Measurements from ENCODE around the gene CTNNA2. TPM values are rescaled to one million over a fixed set of nuclear protein-coding genes. Genes with fewer than 3 reads are reported as not detected.

CTNNA2 gene
- total RNA-seq, 4 donors from 2014 or later: not detected

DNA sequence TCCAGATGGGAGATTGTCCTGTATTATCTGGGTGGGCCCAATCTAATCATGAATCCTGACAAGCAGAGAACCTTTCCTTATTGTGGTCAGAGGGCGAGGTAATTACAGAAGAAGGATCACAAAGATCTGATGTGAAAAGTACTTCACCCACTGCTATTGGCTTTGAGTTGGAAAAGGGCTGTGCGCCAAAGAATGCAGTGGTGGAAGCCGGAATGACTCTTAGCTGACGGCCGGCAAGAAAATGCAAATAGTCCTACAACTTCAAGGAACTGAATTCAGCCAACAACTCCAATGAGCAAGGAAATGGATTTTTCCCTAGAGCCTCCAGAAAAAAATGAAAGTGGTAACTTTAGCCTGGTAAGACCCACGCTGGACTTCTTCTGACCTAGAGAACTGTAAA is 67.3 kb downstream of the CTNNA2 start:
- TF ChIP-seq, protein P1, sequence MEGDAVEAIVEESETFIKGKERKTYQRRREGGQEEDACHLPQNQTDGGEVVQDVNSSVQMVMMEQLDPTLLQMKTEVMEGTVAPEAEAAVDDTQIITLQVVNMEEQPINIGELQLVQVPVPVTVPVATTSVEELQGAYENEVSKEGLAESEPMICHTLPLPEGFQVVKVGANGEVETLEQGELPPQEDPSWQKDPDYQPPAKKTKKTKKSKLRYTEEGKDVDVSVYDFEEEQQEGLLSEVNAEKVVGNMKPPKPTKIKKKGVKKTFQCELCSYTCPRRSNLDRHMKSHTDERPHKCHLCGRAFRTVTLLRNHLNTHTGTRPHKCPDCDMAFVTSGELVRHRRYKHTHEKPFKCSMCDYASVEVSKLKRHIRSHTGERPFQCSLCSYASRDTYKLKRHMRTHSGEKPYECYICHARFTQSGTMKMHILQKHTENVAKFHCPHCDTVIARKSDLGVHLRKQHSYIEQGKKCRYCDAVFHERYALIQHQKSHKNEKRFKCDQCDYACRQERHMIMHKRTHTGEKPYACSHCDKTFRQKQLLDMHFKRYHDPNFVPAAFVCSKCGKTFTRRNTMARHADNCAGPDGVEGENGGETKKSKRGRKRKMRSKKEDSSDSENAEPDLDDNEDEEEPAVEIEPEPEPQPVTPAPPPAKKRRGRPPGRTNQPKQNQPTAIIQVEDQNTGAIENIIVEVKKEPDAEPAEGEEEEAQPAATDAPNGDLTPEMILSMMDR (IDR thresholded peaks at IDR 0.05; ENCODE audit: low read depth): no peak

DNA sequence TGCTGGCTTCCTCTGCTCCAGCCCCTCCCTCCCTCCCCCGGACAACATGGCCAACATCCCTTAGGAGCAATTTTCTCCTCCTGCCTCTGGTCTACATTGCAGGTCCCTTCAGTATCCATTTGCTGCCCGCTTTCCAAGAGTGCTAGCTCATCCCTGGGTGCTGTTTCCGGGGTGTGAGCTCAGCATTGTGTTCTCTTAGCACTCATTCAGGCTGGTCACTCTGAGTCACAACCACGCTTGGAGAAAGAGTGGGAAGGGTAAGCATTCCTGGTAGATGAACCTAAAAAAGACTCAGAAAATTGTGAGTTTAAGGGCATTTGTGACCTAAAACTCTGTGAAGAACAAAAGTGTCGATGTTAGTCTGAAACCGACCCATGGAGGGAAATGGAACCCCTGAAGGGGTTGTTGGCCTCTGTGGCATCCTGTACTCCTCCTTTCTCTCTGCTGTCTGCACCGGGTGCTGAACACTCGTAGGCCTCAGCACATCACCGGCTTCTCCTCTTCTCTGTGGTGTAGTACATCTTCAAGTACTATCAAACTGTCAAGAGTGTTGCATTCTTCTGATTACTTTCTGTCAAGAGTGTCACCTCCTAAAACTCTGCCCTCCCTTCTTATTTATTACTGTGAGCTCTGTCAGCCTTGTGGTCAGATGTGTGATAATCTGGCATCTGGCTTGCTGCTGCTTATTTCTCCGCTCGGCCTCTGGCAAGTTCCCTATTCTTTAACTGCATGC is 73.0 kb downstream of the CTNNA2 start:
- TF ChIP-seq, protein P1 (IDR thresholded peaks at IDR 0.05; ENCODE audit: low read depth): no peak

DNA sequence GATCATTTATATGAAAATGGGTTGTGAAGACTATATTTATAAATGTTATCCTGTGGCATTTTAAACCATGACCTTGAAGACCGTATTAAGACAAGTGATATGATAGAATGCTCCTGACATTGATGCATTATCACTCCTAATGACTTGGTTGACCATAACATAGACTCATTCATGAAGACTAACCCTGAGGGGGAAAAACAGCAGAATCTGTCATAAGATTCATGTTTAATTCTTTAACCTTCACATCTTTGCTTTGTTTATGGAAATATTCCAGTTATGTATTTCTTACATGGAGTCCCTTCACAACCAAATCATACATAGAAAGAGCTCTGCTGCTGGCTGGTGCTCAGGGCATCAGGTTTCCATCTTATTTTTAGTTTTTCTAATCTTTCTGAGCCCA is 78.4 kb downstream of the CTNNA2 start:
- TF ChIP-seq, protein P1 (IDR thresholded peaks at IDR 0.05; ENCODE audit: low read depth): no peak

DNA sequence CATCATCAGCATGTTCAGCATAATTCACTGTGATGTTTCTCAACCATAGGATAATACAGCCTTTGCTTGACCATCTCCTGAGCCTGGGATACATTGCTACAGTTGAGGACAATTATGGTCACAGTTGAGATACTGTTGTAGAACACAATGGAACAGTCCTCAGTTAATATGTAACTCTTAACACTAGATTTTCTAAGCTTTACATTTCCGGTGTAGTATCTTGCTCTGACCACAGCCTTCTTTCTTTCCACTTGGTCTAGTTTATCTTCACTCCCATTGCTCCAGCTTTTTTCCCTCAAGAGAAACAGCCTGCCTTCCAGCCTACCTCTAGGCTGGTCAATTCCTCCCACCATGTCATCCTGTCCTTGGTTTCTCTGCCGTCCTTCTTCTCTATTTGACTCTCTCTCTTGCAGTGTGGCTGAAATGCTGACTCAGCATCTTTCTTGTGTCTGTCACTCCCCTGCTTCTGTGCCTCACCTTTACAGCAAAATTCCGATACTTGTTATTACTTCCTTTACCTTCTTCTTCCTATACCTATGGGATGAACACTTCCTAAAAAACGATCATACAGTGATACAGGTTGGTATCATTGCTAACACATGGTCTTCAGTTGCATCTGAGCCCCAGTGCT is 80.5 kb downstream of the CTNNA2 start:
- TF ChIP-seq, protein P1 (IDR thresholded peaks at IDR 0.05; ENCODE audit: low read depth): no peak

DNA sequence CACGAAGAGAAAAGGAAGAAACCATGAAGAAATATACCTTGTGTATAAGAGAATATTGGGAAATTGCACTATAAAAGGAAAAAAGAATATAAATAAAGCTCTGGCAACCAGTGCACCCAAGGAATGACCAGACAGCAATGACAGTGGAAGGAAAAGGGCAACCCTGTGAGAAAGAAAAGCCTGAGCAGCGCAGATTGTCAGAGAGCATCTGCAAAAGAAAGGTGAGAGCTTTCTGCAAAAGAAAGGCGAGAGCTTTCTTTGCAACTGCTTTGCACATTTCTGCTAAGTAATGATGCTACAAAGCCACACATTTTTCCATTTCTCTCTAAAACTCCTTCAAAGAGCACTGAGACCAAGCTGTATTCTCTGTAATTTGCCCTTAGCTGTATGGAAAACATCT is 83.6 kb downstream of the CTNNA2 start:
- TF ChIP-seq, protein P1 (IDR thresholded peaks at IDR 0.05; ENCODE audit: low read depth): no peak

DNA sequence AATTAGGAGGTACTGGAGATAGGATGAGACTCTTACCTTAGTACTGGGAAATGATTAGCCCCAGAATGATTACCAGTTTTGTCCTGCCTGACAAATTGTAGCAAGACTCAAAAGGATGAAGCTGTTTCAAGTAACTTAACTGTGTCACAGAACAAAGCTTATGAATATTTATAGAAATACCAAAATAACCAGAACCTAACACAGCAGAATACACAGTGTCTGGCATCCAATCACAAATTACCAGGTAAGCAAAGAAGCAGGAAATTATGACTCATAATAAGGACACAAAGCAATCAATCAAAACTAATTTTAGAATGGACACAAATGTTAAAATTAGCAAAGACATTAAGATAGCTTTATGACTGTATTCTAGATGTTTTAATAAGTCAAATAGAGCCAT is 91.9 kb downstream of the CTNNA2 start:
- TF ChIP-seq, protein P1 (IDR thresholded peaks at IDR 0.05; ENCODE audit: low read depth): no peak

DNA sequence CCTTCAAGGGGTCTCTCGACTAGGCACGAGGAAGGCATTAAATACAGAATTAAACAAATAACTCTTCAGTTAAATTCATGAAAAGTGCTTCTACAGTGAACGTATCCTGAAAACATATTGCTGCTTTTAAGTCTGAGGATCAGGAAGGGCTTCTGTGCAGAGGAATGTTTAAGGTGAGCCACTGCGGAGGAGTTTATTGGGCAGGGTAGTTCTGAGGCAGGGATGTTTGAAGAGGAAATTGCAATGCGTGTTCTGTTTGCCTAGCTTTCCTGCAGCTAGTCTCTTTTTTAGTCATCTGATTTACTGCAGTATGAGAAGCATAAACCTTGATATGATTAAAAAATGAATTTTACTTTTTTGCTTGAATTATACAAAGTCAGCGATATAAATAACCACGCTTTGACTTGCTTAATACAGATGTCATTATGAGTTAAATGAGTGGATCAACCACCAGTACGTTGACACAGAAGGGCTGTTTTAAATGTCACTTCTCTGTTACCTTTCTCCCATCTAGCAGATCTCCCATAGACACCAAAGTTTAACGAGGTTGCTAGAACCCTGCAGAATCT is 98.7 kb downstream of the CTNNA2 start:
- TF ChIP-seq, protein P1 (IDR thresholded peaks at IDR 0.05; ENCODE audit: low read depth): no peak

All from subcutaneous adipose tissue (tissue), 4 donors.